T-helper 1 cell treated with Interleukin-12 subunit alpha and Interleukin-12 subunit beta and Interleukin-4 antibody, amounts not matched to agents 30 μg/mL and 1 μg/mL, for 36 hours (primary cell): ENCODE results near the gene ACE2.

Source experiments
- H3K27ac Mint-ChIP-seq: one replicate; pipeline ENCODE4 v1.8.0; 2021; ENCODE audit warnings: mild to moderate bottlenecking, mixed read lengths
- H3K27me3 Mint-ChIP-seq: one replicate; pipeline ENCODE4 v1.8.0; 2021; ENCODE audit warnings: low read depth, mixed read lengths
- H3K36me3 Mint-ChIP-seq: one replicate; pipeline ENCODE4 v1.8.0; 2021; ENCODE audit warnings: low read depth, mixed read lengths
- H3K4me1 Mint-ChIP-seq: one replicate; pipeline ENCODE4 v1.8.0; 2021; ENCODE audit warnings: low read depth, mixed read lengths
- H3K4me3 Mint-ChIP-seq: one replicate; pipeline ENCODE4 v1.8.0; 2021; ENCODE audit warnings: mild to moderate bottlenecking, moderate library complexity, mixed read lengths
- H3K9me3 Mint-ChIP-seq: one replicate; pipeline ENCODE4 v1.8.0; 2021; ENCODE audit warnings: mixed read lengths

The ACE2 gene

DNA sequence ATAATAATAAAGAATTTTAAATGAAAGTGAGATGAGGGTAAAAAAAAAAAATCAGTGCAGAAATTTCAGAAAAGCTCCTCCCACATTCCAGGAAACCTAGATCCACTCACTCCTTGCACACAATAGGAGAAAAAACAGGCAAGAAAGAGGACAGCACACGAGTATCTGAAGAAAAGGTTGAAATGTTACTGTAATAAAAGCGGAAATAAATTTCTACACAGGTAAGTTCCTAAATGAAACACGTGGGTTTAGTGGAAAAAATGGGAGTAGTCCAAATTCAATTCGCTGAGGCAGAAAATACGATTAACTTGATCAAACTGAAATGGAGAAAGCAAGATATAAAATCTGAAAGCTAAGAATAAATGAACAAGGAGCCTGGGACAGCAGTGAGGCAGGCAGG lies 2.0 kb upstream of the ACE2 start:
- Mint-ChIP-seq H3K27me3 (no peaks in the 10 kb centered on the region), H3K4me3 (no peak overlapping the region), H3K36me3 (no peaks in the 10 kb centered on the region), H3K9me3 (no peaks in the 10 kb centered on the region), H3K27ac (no peak overlapping the region), H3K4me1 (no peaks in the 10 kb centered on the region)

GRCh38 chrX:15601932-15602331 lies 1.2 kb upstream of the ACE2 start:
- no peak overlapping the region for H3K4me3 Mint-ChIP-seq
- no peaks in the 10 kb centered on the region for H3K9me3 Mint-ChIP-seq
- H3K36me3 Mint-ChIP-seq, result no peaks in the 10 kb centered on the region
- H3K4me1 Mint-ChIP-seq, result no peaks in the 10 kb centered on the region
- no peaks in the 10 kb centered on the region for H3K27me3 Mint-ChIP-seq
- no peak overlapping the region for H3K27ac Mint-ChIP-seq

GRCh38 chrX:15600049-15600448 lies 711 bp downstream of the ACE2 start:
- Mint-ChIP-seq H3K4me1 (no peaks in the 10 kb centered on the region), H3K9me3 (no peaks in the 10 kb centered on the region), H3K36me3 (no peaks in the 10 kb centered on the region), H3K27ac (no peak overlapping the region), H3K4me3 (no peak overlapping the region), H3K27me3 (no peaks in the 10 kb centered on the region)

- Mint-ChIP-seq H3K36me3 (no peaks in the 10 kb centered on the region), H3K4me1 (no peaks in the 10 kb centered on the region), H3K27ac (no peak overlapping the region), H3K4me3 (no peak overlapping the region), H3K27me3 (no peaks in the 10 kb centered on the region), H3K9me3 (no peaks in the 10 kb centered on the region)
Observed at GRCh38 chrX:15599461-15599860, 1.3 kb downstream of the ACE2 start.

- Mint-ChIP-seq H3K9me3 (no peaks in the 10 kb centered on the region), H3K4me1 (no peaks in the 10 kb centered on the region), H3K27me3 (no peaks in the 10 kb centered on the region), H3K27ac (no peak overlapping the region), H3K36me3 (no peaks in the 10 kb centered on the region), H3K4me3 (no peak overlapping the region)
Observed at GRCh38 chrX:15598026-15598425, 2.7 kb downstream of the ACE2 start.

DNA sequence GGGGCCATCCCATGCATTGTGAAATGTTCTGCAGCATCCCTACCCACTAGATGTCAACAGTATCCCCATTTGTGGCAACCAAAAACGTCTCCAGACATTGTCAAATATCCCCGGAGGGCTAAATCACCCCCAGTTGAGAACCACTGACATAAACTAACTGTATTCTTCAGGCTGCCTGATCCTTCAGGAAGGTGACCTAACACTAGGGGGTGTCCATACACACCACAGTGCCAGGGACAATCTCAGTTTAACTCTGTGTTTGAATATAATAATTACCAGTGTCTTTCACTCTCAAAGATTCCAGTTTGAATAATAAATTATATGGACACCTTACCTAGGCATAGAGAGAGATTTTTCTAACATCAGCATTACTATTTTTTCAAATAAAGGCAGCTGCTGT lies 6.4 kb downstream of the ACE2 start:
- Mint-ChIP-seq H3K9me3 (no peaks in the 10 kb centered on the region), H3K36me3 (no peaks in the 10 kb centered on the region), H3K27me3 (peaks cover 5% of the 10 kb centered on the region), H3K27ac (no peak overlapping the region), H3K4me3 (no peak overlapping the region), H3K4me1 (no peaks in the 10 kb centered on the region)

DNA sequence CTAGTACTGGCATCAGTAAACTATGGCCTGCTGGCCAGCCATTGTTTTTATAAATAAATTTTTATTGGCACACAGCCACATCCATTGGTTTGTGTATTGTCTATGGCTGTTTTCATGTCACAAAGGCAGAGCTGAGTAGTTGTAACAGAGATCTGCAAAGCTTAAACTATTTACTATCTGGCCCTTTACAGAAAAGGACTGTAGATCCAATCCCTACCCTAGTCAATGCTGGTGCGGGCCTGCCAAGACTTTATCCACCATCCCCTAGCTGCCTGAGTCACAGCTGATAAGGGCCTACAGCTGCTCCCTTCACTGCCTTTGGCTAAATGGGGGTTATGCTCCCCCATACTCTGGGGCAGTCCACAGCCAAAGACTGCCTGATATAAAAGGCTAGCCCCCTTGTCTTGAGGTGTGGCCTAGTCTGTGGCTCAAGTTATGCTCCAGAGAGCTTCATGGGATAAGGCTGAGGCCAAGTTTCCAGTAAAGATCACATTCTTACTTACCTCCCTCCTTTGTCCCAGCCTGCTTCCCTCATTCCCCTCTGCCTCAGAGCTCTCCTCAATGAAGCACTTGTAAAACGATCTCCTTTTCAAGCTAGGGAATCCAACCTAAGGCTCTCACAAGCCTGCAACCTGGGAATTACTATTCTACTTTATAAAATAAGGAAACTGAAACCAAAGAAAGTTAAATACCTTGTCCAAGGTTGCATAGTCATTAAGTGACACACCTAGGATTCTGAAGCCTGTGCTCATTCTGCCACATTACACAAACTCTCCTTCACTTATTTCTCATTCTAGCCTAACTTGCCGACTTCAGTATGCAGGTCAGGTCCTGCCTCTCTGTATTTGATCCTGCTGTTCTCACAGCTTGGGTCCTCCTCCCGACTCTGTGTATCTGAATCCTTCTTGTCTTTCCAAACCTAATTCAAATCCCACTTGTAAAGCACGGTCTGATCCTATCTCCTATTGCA lies 20.7 kb downstream of the ACE2 start:
- no peaks in the 10 kb centered on the region for H3K9me3 Mint-ChIP-seq
- no peak overlapping the region for H3K27ac Mint-ChIP-seq
- H3K4me1 Mint-ChIP-seq, result no peaks in the 10 kb centered on the region
- H3K36me3 Mint-ChIP-seq, result no peaks in the 10 kb centered on the region
- no peaks in the 10 kb centered on the region for H3K27me3 Mint-ChIP-seq
- no peak overlapping the region for H3K4me3 Mint-ChIP-seq

DNA sequence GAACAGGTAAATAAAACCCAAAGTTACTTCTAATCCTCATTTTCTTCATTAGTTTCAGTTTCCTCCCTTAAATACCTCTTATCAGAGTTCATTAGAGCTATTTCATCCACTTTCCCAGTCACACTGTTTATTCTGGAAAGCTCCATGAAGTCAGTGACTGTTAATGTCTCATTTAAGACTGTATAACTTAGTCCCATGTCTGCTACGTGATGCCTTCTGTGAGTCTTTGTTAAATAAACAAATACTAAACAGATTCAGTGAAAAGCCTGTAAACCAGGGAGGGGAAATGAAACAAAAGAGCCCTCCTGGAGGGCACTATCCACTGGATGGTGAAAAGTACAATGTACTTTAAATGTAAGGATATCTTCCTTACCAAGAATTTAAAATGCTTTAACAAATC lies 24.7 kb downstream of the ACE2 start:
- H3K4me1 Mint-ChIP-seq, result no peaks in the 10 kb centered on the region
- no peaks in the 10 kb centered on the region for H3K27me3 Mint-ChIP-seq
- no peak overlapping the region for H3K27ac Mint-ChIP-seq
- H3K9me3 Mint-ChIP-seq, result no peaks in the 10 kb centered on the region
- no peak overlapping the region for H3K4me3 Mint-ChIP-seq
- H3K36me3 Mint-ChIP-seq, result no peaks in the 10 kb centered on the region

- H3K9me3 Mint-ChIP-seq, result no peaks in the 10 kb centered on the region
- H3K27ac Mint-ChIP-seq, result no peak overlapping the region
- no peaks in the 10 kb centered on the region for H3K36me3 Mint-ChIP-seq
- no peak overlapping the region for H3K4me3 Mint-ChIP-seq
- no peaks in the 10 kb centered on the region for H3K4me1 Mint-ChIP-seq
- H3K27me3 Mint-ChIP-seq, result no peaks in the 10 kb centered on the region
Observed at GRCh38 chrX:15574017-15574416, 26.7 kb downstream of the ACE2 start.

- H3K4me3 Mint-ChIP-seq, result no peak overlapping the region
- H3K4me1 Mint-ChIP-seq, result no peaks in the 10 kb centered on the region
- H3K27me3 Mint-ChIP-seq, result no peaks in the 10 kb centered on the region
- H3K27ac Mint-ChIP-seq, result no peak overlapping the region
- no peaks in the 10 kb centered on the region for H3K36me3 Mint-ChIP-seq
- no peaks in the 10 kb centered on the region for H3K9me3 Mint-ChIP-seq
Observed at GRCh38 chrX:15570145-15570544, 30.6 kb downstream of the ACE2 start.

GRCh38 chrX:15567886-15568616 lies 32.7 kb downstream of the ACE2 start:
- Mint-ChIP-seq H3K27me3 (no peaks in the 10 kb centered on the region), H3K4me3 (no peak overlapping the region), H3K4me1 (no peaks in the 10 kb centered on the region), H3K27ac (no peak overlapping the region), H3K36me3 (no peaks in the 10 kb centered on the region), H3K9me3 (no peaks in the 10 kb centered on the region)

- Mint-ChIP-seq H3K36me3 (no peaks in the 10 kb centered on the region), H3K27ac (no peak overlapping the region), H3K4me3 (no peak overlapping the region), H3K27me3 (no peaks in the 10 kb centered on the region), H3K4me1 (no peaks in the 10 kb centered on the region), H3K9me3 (no peaks in the 10 kb centered on the region)
Observed at GRCh38 chrX:15567267-15567666, 33.5 kb downstream of the ACE2 start.

DNA sequence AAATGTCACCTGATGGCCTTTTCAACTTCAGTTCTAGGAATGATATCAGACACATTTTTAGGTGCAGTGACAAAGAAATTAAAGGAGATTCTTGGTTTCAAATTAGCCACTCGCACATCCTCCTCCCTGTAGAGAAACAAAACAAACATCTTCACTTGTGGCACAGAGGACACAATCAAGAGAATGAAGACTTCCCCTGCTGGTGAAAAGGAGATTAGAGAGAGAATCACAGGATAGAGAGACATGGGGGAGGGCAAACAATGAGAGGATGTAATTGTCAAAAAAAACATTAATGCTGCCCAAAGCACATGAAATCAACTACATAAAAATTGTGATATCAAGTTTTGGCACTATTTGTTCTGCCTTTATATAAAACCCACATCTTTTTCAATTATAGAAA lies 34.5 kb downstream of the ACE2 start:
- Mint-ChIP-seq H3K4me1 (no peaks in the 10 kb centered on the region), H3K27ac (no peak overlapping the region), H3K36me3 (no peaks in the 10 kb centered on the region), H3K4me3 (no peak overlapping the region), H3K9me3 (no peaks in the 10 kb centered on the region), H3K27me3 (no peaks in the 10 kb centered on the region)

GRCh38 chrX:15564981-15565579 lies 35.7 kb downstream of the ACE2 start:
- no peaks in the 10 kb centered on the region for H3K27me3 Mint-ChIP-seq
- H3K9me3 Mint-ChIP-seq, result no peaks in the 10 kb centered on the region
- H3K4me1 Mint-ChIP-seq, result no peaks in the 10 kb centered on the region
- H3K36me3 Mint-ChIP-seq, result no peaks in the 10 kb centered on the region
- H3K4me3 Mint-ChIP-seq, result no peak overlapping the region
- no peak overlapping the region for H3K27ac Mint-ChIP-seq

DNA sequence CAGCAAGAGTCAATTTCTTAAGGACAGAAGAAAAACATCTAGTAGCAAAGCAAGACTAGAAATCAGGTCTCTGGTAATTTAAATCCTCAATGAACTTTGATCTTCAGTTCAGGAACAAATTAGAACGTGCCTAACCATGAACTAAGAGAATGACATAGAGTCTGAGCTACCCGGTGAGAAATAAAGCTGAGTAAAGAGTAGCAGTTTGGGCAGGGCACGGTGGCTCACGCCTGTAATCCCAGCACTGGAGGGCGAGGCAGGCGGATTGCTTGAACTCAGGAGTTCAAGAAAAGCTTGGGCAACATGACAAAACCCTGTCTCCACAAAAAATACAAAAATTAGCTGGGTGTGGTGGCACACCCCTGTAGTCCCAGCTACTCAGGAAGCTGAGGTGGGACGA lies 37.7 kb downstream of the ACE2 start:
- H3K4me3 Mint-ChIP-seq, result no peak overlapping the region
- H3K36me3 Mint-ChIP-seq, result no peaks in the 10 kb centered on the region
- H3K27me3 Mint-ChIP-seq, result no peaks in the 10 kb centered on the region
- no peak overlapping the region for H3K27ac Mint-ChIP-seq
- no peaks in the 10 kb centered on the region for H3K4me1 Mint-ChIP-seq
- H3K9me3 Mint-ChIP-seq, result no peaks in the 10 kb centered on the region
